GM19351 (cell line): ENCODE measurements around the gene B3GLCT.
A peak's percentile ranks its signal among the peaks of the same experiment; 100 is the strongest.
"Not testable (repeated sequence)": the region's sequence is repeated elsewhere in the genome, so short reads cannot be mapped to it uniquely, and the experiment has no call there.

ENCODE experiments used
- ATAC-seq: cut with Tn5 transposase; IDR thresholded peaks from one replicate; pipeline ENCODE4 v1.9.1; 2021; ENCODE audit warnings: mild to moderate bottlenecking, moderate library complexity; ENCODE audit not compliant: unreplicated experiment

The B3GLCT gene

GRCh38 chr13:31199849-31200636 lies at the start of gene B3GLCT:
Gene B3GLCT (plus strand): TSS chr13:31199975. CDS start chr13:31200085, 110 bp downstream.
- ATAC-seq, result peak; percentile 76

- ATAC-seq, result no peak
Observed at GRCh38 chr13:31150315-31150985, 49.3 kb upstream of the B3GLCT start.

GRCh38 chr13:31151837-31152236 lies 47.9 kb upstream of the B3GLCT start:
- no peak for ATAC-seq

GRCh38 chr13:31154939-31155338 lies 44.8 kb upstream of the B3GLCT start:
- ATAC-seq, result no peak

- no peak for ATAC-seq
Observed at GRCh38 chr13:31159306-31159705, 40.5 kb upstream of the B3GLCT start.

- peak; percentile 30 for ATAC-seq
Observed at GRCh38 chr13:31160857-31161556, 38.8 kb upstream of the B3GLCT start.

GRCh38 chr13:31161557-31162150 lies 38.1 kb upstream of the B3GLCT start, which contains the start of gene HSPH1:
Gene HSPH1 (minus strand): TSS chr13:31161904. CDS start chr13:31161582, 322 bp downstream.
- peak; percentile 65 for ATAC-seq

GRCh38 chr13:31162151-31163008 lies 37.4 kb upstream of the B3GLCT start:
- peak; percentile 78 for ATAC-seq

GRCh38 chr13:31166591-31166990 lies 33.2 kb upstream of the B3GLCT start:
- no peak for ATAC-seq

GRCh38 chr13:31167490-31167889 lies 32.3 kb upstream of the B3GLCT start:
- peak; percentile 50 for ATAC-seq

GRCh38 chr13:31168166-31168565 lies 31.6 kb upstream of the B3GLCT start:
- ATAC-seq, result peak; percentile 72

GRCh38 chr13:31168736-31169135 lies 31.0 kb upstream of the B3GLCT start:
- ATAC-seq, result no peak

- no peak for ATAC-seq
Observed at GRCh38 chr13:31172001-31172400, 27.8 kb upstream of the B3GLCT start.

GRCh38 chr13:31172535-31172934 lies 27.2 kb upstream of the B3GLCT start:
- ATAC-seq, result no peak

GRCh38 chr13:31174018-31174417 lies 25.8 kb upstream of the B3GLCT start:
- ATAC-seq, result no peak

GRCh38 chr13:31175847-31176532 lies 23.8 kb upstream of the B3GLCT start:
- no peak for ATAC-seq

- ATAC-seq, result not testable (repeated sequence)
Observed at GRCh38 chr13:31177813-31178495, 21.8 kb upstream of the B3GLCT start.

GRCh38 chr13:31179241-31179640 lies 20.5 kb upstream of the B3GLCT start:
- no peak for ATAC-seq

- no peak for ATAC-seq
Observed at GRCh38 chr13:31179754-31180153, 20.0 kb upstream of the B3GLCT start.
